ENCODE results near the gene ACTRT2. TPM values are rescaled to one million over a fixed set of nuclear protein-coding genes. Genes with fewer than 3 reads are reported as not detected.

The ACTRT2 gene
- total RNA-seq, 1 experiment from 2014 or later: not detected

- Histone ChIP-seq H3K4me1 (peaks cover 21% of the 10 kb centered on the region), H3K9me3 (replicated peaks) (no peaks in the 10 kb centered on the region), H3K4me3 (no peak overlapping the region), H3K27me3 (peaks cover 9% of the 10 kb centered on the region; the same call in 1 of the 2 replicates), H3K27ac (no peak overlapping the region), H3K36me3 (no peaks in the 10 kb centered on the region)
- DNase-seq: no peak
Measured at GRCh38 chr1:2980073-2980791, 41.0 kb upstream of the ACTRT2 start.

- no peak overlapping the region for H3K27ac ChIP-seq
- peaks cover 26% of the 10 kb centered on the region for H3K4me1 ChIP-seq
- H3K27me3 ChIP-seq: peaks cover 9% of the 10 kb centered on the region; the same call in 1 of the 2 replicates
- H3K4me3 ChIP-seq: no peak overlapping the region
- no peaks in the 10 kb centered on the region for H3K9me3 ChIP-seq (replicated peaks)
- DNase-seq: no peak
- no peaks in the 10 kb centered on the region for H3K36me3 ChIP-seq
Measured at GRCh38 chr1:2980849-2981248, 40.4 kb upstream of the ACTRT2 start.

GRCh38 chr1:2981388-2981787 lies 39.9 kb upstream of the ACTRT2 start:
- H3K9me3 ChIP-seq (replicated peaks): 0 out of 2 replicates have a peak, but pooled peaks cover 2% of the 10 kb centered on the region
- H3K4me1 ChIP-seq: peaks cover 29% of the 10 kb centered on the region
- DNase-seq: no peak
- H3K27ac ChIP-seq: no peak overlapping the region
- H3K27me3 ChIP-seq: peaks cover 9% of the 10 kb centered on the region; the same call in 1 of the 2 replicates
- H3K4me3 ChIP-seq: no peak overlapping the region
- no peaks in the 10 kb centered on the region for H3K36me3 ChIP-seq

GRCh38 chr1:2981981-2982614 lies 39.2 kb upstream of the ACTRT2 start:
- Histone ChIP-seq H3K4me3 (no peak overlapping the region), H3K36me3 (no peaks in the 10 kb centered on the region), H3K27me3 (peaks cover 9% of the 10 kb centered on the region; the same call in 1 of the 2 replicates), H3K4me1 (peaks cover 29% of the 10 kb centered on the region), H3K9me3 (replicated peaks) (0 out of 2 replicates have a peak, but pooled peaks cover 2% of the 10 kb centered on the region), H3K27ac (no peak overlapping the region)
- no peak for DNase-seq

GRCh38 chr1:2982615-2983318 lies 38.5 kb upstream of the ACTRT2 start:
- no peak for DNase-seq
- Histone ChIP-seq H3K4me1 (peaks cover 35% of the 10 kb centered on the region), H3K4me3 (no peak overlapping the region), H3K9me3 (replicated peaks) (0 out of 2 replicates have a peak, but pooled peaks cover 2% of the 10 kb centered on the region), H3K36me3 (no peaks in the 10 kb centered on the region), H3K27ac (no peak overlapping the region), H3K27me3 (peaks cover 9% of the 10 kb centered on the region; the same call in 1 of the 2 replicates)

- no peaks in the 10 kb centered on the region for H3K36me3 ChIP-seq
Measured at GRCh38 chr1:2983319-2983705, 38.0 kb upstream of the ACTRT2 start.

GRCh38 chr1:2983706-2984398 lies 37.4 kb upstream of the ACTRT2 start:
- no peak for DNase-seq
- Histone ChIP-seq H3K36me3 (no peaks in the 10 kb centered on the region), H3K27me3 (peaks cover 8% of the 10 kb centered on the region; the same call in 1 of the 2 replicates), H3K4me3 (no peak overlapping the region), H3K4me1 (peaks cover 45% of the 10 kb centered on the region), H3K9me3 (replicated peaks) (0 out of 2 replicates have a peak, but pooled peaks cover 2% of the 10 kb centered on the region), H3K27ac (no peak overlapping the region; the same call in 1 of the 2 replicates)

More at GRCh38 chr1:2983319-2983705, 38.0 kb upstream of the ACTRT2 start:
- Histone ChIP-seq H3K4me3 (no peak overlapping the region), H3K27ac (no peak overlapping the region), H3K9me3 (replicated peaks) (0 out of 2 replicates have a peak, but pooled peaks cover 2% of the 10 kb centered on the region), H3K27me3 (peaks cover 9% of the 10 kb centered on the region; the same call in 1 of the 2 replicates), H3K4me1 (peaks cover 40% of the 10 kb centered on the region)
- DNase-seq: no peak

- Histone ChIP-seq H3K27me3 (peaks cover 2% of the 10 kb centered on the region; the same call in 1 of the 2 replicates), H3K36me3 (no peaks in the 10 kb centered on the region), H3K4me3 (0 out of 2 replicates have a peak overlapping the region, but pooled peaks have one; percentile 8), H3K4me1 (peaks cover 45% of the 10 kb centered on the region), H3K27ac (peak overlapping the region; percentile 94), H3K9me3 (replicated peaks) (0 out of 2 replicates have a peak, but pooled peaks cover 2% of the 10 kb centered on the region)
- DNase-seq: no peak
Measured at GRCh38 chr1:2984399-2985061, 36.7 kb upstream of the ACTRT2 start.

- Histone ChIP-seq H3K36me3 (no peaks in the 10 kb centered on the region), H3K27ac (peak overlapping the region; percentile 94), H3K4me1 (peaks cover 45% of the 10 kb centered on the region), H3K9me3 (replicated peaks) (0 out of 2 replicates have a peak, but pooled peaks cover 2% of the 10 kb centered on the region), H3K27me3 (no peaks in the 10 kb centered on the region; the same call in 1 of the 2 replicates), H3K4me3 (0 out of 2 replicates have a peak overlapping the region, but pooled peaks have one; percentile 8)
- peak; percentile 99 for DNase-seq
Measured at GRCh38 chr1:2985067-2985561, 36.2 kb upstream of the ACTRT2 start.

GRCh38 chr1:2985694-2986548 lies 35.3 kb upstream of the ACTRT2 start:
- Histone ChIP-seq H3K4me1 (peaks cover 45% of the 10 kb centered on the region), H3K9me3 (replicated peaks) (0 out of 2 replicates have a peak, but pooled peaks cover 2% of the 10 kb centered on the region), H3K36me3 (no peaks in the 10 kb centered on the region), H3K4me3 (no peak overlapping the region), H3K27me3 (no peaks in the 10 kb centered on the region), H3K27ac (peak overlapping the region; percentile 94)
- DNase-seq: no peak

- DNase-seq: no peak
- Histone ChIP-seq H3K4me1 (peaks cover 41% of the 10 kb centered on the region), H3K27me3 (no peaks in the 10 kb centered on the region), H3K27ac (no peak overlapping the region), H3K4me3 (no peak overlapping the region), H3K36me3 (no peaks in the 10 kb centered on the region), H3K9me3 (replicated peaks) (0 out of 2 replicates have a peak, but pooled peaks cover 2% of the 10 kb centered on the region)
Measured at GRCh38 chr1:2986549-2987305, 34.5 kb upstream of the ACTRT2 start.

GRCh38 chr1:2987773-2988172 lies 33.5 kb upstream of the ACTRT2 start:
- Histone ChIP-seq H3K4me3 (peak overlapping the region; percentile 40), H3K9me3 (replicated peaks) (0 out of 2 replicates have a peak, but pooled peaks cover 2% of the 10 kb centered on the region)

More at GRCh38 chr1:2987773-2988172, 33.5 kb upstream of the ACTRT2 start:
- no peaks in the 10 kb centered on the region for H3K36me3 ChIP-seq
- H3K27me3 ChIP-seq: no peaks in the 10 kb centered on the region
- H3K27ac ChIP-seq: peak overlapping the region; percentile 83
- peaks cover 34% of the 10 kb centered on the region for H3K4me1 ChIP-seq
- DNase-seq: peak; percentile 76 to 80
